Measurements from ENCODE around the gene NANS. TPM values are rescaled to one million over a fixed set of nuclear protein-coding genes. Genes with fewer than 3 reads are reported as not detected.

The NANS gene
- total and polyA plus RNA-seq, 2 of the 13 experiments (the other 11 are each of a cell fraction or from before 2014, with no cell fraction given) = 86.9 to 203 TPM

DNA sequence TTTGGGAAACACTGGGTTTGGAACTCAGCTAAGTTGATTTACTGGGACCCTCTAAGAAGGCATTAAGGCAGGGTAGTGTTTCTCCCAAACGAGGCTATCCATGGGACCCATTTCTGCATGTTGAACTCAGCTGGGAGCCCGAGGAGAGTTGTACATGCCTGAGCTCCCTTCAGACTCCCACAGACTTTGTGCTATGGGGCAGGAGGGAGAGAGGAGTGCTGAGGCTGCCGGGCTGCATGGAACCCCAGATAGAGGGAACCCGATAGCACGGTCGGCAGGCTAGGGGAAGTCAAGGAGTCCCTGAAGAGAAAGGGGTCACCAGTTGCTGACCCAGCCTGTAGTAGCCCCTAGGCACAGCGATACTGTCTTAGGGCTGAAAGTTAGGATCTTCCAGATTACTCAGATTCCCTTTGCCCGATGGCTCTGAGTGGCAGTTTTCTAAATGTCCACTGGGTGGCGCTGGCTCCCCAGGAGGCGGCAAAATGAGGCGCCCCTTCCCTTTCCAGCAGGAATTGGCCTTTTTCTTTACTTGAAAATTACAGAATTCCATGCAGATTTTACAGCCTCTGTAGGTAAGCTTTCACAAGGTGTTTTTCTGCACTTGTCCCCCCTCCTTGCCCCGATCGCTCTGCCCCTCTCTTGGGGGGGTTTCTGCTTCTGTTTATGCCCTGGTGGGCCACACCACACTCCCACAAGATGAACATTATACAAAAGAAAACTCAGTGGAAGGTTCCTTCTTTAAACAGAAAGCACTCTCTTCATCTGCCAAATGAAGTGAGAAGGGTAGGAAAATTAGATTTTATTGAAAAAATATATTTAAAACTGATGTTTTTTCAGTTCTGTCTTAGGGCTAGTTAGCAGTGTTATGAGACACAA lies 17.8 kb downstream of the NANS start:
- peaks cover 22% of the 10 kb centered on the region for H3K79me2 ChIP-seq (ENCODE audit: insufficient read depth, low read length)
- H3K27ac ChIP-seq (ENCODE audit: extremely low read length, insufficient read depth, low read length) = peak overlapping the region; percentile 29
- TF ChIP-seq BCL6 (CRISPR knock-in tag; IDR thresholded peaks at IDR 0.05) (no peak), ZNF264 (CRISPR knock-in tag; IDR thresholded peaks at IDR 0.05) (no peak), ZNF263 (CRISPR knock-in tag; IDR thresholded peaks at IDR 0.05) (no peak), ZNF780A (CRISPR knock-in tag; IDR thresholded peaks at IDR 0.05) (no peak), FOSL2 (CRISPR knock-in tag; IDR thresholded peaks at IDR 0.05) (peak; percentile 13; the same call in 1 of the 2 replicates), SRSF1 (optimal IDR thresholded peaks at IDR 0.05; ENCODE audit: low read depth, low read length) (no peak), ZNF737 (CRISPR knock-in tag; IDR thresholded peaks at IDR 0.05; ENCODE audit: borderline replicate concordance) (0 out of 2 replicates have a peak, but pooled peaks have one; percentile 41), ETV5 (CRISPR knock-in tag; IDR thresholded peaks at IDR 0.05; ENCODE audit: borderline replicate concordance) (0 out of 2 replicates have a peak, but pooled peaks have one; percentile 19), FOXM1 (CRISPR knock-in tag; IDR thresholded peaks at IDR 0.05) (no peak)
- TF ChIP-seq, protein P1, sequence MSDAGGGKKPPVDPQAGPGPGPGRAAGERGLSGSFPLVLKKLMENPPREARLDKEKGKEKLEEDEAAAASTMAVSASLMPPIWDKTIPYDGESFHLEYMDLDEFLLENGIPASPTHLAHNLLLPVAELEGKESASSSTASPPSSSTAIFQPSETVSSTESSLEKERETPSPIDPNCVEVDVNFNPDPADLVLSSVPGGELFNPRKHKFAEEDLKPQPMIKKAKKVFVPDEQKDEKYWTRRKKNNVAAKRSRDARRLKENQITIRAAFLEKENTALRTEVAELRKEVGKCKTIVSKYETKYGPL (CRISPR knock-in tag; IDR thresholded peaks at IDR 0.05) = no peak
- TF ChIP-seq, protein P2, sequence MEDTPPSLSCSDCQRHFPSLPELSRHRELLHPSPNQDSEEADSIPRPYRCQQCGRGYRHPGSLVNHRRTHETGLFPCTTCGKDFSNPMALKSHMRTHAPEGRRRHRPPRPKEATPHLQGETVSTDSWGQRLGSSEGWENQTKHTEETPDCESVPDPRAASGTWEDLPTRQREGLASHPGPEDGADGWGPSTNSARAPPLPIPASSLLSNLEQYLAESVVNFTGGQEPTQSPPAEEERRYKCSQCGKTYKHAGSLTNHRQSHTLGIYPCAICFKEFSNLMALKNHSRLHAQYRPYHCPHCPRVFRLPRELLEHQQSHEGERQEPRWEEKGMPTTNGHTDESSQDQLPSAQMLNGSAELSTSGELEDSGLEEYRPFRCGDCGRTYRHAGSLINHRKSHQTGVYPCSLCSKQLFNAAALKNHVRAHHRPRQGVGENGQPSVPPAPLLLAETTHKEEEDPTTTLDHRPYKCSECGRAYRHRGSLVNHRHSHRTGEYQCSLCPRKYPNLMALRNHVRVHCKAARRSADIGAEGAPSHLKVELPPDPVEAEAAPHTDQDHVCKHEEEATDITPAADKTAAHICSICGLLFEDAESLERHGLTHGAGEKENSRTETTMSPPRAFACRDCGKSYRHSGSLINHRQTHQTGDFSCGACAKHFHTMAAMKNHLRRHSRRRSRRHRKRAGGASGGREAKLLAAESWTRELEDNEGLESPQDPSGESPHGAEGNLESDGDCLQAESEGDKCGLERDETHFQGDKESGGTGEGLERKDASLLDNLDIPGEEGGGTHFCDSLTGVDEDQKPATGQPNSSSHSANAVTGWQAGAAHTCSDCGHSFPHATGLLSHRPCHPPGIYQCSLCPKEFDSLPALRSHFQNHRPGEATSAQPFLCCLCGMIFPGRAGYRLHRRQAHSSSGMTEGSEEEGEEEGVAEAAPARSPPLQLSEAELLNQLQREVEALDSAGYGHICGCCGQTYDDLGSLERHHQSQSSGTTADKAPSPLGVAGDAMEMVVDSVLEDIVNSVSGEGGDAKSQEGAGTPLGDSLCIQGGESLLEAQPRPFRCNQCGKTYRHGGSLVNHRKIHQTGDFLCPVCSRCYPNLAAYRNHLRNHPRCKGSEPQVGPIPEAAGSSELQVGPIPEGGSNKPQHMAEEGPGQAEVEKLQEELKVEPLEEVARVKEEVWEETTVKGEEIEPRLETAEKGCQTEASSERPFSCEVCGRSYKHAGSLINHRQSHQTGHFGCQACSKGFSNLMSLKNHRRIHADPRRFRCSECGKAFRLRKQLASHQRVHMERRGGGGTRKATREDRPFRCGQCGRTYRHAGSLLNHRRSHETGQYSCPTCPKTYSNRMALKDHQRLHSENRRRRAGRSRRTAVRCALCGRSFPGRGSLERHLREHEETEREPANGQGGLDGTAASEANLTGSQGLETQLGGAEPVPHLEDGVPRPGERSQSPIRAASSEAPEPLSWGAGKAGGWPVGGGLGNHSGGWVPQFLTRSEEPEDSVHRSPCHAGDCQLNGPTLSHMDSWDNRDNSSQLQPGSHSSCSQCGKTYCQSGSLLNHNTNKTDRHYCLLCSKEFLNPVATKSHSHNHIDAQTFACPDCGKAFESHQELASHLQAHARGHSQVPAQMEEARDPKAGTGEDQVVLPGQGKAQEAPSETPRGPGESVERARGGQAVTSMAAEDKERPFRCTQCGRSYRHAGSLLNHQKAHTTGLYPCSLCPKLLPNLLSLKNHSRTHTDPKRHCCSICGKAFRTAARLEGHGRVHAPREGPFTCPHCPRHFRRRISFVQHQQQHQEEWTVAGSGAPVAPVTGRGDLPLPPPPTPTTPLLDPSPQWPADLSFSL (CRISPR knock-in tag; IDR thresholded peaks at IDR 0.05) = no peak
- TF ChIP-seq, protein P3, sequence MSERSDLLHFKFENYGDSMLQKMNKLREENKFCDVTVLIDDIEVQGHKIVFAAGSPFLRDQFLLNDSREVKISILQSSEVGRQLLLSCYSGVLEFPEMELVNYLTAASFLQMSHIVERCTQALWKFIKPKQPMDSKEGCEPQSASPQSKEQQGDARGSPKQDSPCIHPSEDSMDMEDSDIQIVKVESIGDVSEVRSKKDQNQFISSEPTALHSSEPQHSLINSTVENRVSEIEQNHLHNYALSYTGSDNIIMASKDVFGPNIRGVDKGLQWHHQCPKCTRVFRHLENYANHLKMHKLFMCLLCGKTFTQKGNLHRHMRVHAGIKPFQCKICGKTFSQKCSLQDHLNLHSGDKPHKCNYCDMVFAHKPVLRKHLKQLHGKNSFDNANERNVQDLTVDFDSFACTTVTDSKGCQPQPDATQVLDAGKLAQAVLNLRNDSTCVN (CRISPR knock-in tag; IDR thresholded peaks at IDR 0.05; ENCODE audit: borderline replicate concordance) = no peak
- TF ChIP-seq, protein P4, sequence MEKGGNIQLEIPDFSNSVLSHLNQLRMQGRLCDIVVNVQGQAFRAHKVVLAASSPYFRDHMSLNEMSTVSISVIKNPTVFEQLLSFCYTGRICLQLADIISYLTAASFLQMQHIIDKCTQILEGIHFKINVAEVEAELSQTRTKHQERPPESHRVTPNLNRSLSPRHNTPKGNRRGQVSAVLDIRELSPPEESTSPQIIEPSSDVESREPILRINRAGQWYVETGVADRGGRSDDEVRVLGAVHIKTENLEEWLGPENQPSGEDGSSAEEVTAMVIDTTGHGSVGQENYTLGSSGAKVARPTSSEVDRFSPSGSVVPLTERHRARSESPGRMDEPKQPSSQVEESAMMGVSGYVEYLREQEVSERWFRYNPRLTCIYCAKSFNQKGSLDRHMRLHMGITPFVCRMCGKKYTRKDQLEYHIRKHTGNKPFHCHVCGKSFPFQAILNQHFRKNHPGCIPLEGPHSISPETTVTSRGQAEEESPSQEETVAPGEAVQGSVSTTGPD (CRISPR knock-in tag; IDR thresholded peaks at IDR 0.05) = no peak

More for the DNA sequence above, 17.8 kb downstream of the NANS start:
- H3K9me3 ChIP-seq (ENCODE audit: low read length) = no peaks in the 10 kb centered on the region
- in situ Hi-C loops (cut with HindIII; ENCODE audit: extremely low pct_ligation_motif_present, low pct_unique_long_range_greater_than_20kb) (no loop called here), intact Hi-C loops (cut with micrococcal nuclease; ENCODE audit: unreplicated experiment) (loop anchor here (1.0 to 5.0 kb wide), 3 partner anchors 18 to 189 kb away; partner anchors contain the start of gene NANS)
- no peaks in the 10 kb centered on the region for H3K27me3 ChIP-seq (ENCODE audit: control insufficient read depth in 1 of 2, insufficient read depth in 2 of 2, low read length in 2 of 2)
- no peak overlapping the region; the same call in 1 of the 2 replicates for H3K4me2 ChIP-seq (ENCODE audit: low read depth, low read length)
- ChIA-PET CTCF (ENCODE audit: low intra/inter-chr PET ratio, low total read pairs) (interaction anchor here (1.7 to 2.1 kb wide), 2 partner anchors 131 to 189 kb away, joined by 7 to 14 read pairs; no protein-coding TSS in a partner anchor), POLR2A (interaction anchor here (1.0 to 1.9 kb wide), 2 partner anchors 16 to 18 kb away, joined by 3 to 6 read pairs; partner anchors contain the start of gene NANS)
- no peak overlapping the region for H3K9ac ChIP-seq (ENCODE audit: insufficient read depth, low read depth, low read length)
- peaks cover 8% of the 10 kb centered on the region; the same call in 1 of the 2 replicates for H4K20me1 ChIP-seq (ENCODE audit: insufficient read depth, low read length)
- WGBS (ENCODE audit: low lambda C conversion rate) = 36% methylated on average over 11 of the region's 13 CpGs
- peaks cover 42% of the 10 kb centered on the region for H3K4me1 ChIP-seq (ENCODE audit: insufficient read depth, low read length)
- no TSS peak for BruUV-seq (replicated peaks)
- ATAC-seq = peak; percentile 73
- H2AFZ ChIP-seq (ENCODE audit: low read length) = no peak overlapping the region
- peaks cover 13 to 31% of the 10 kb centered on the region in 2 experiments for H3K36me3 ChIP-seq (replicated peaks in 1 of 2; ENCODE audit: control insufficient read depth in 1 of 2, insufficient read depth in 2 of 2, low read length in 2 of 2)
- FAIRE-seq = no peak
- DNase-seq (ENCODE audit: low spot score) = peak; percentile 36
- no peak overlapping the region for H3K4me3 ChIP-seq (replicated peaks in 1 of 3; ENCODE audit: insufficient read depth in 1 of 3, low read depth in 2 of 3, low read length in 3 of 3)

Data from HepG2 (cell line).